IMR-90 (cell line): ENCODE results near the gene VPS39. TPM values are rescaled to one million over a fixed set of nuclear protein-coding genes. Genes with fewer than 3 reads are reported as not detected.

Source experiments
- ATAC-seq: fragments of 200-7000 bp; cut with Tn5 transposase; 2 replicates; pipeline ENCODE4 v1.9.1; 2020; ENCODE audit warnings: low read depth, mild to moderate bottlenecking, moderate library complexity
- BruUV-seq: library from RNA; stranded (reverse); fragments of 400-500 nt; replicated peaks from 2 replicates; lab custom pipeline; 2021; lab: Mats Ljungman, UMichigan
- CTCF ChIA-PET: fragments of 300-600 bp; formaldehyde crosslinking; extraction: SDS; loops from one replicate; lab custom pipeline; 2021; ENCODE audit warnings: antibody characterized with exemption; lab: Yijun Ruan, JAX
- POLR2A ChIA-PET: fragments of 300-600 bp; sonication (Branson Sonifier 250); formaldehyde crosslinking; loops from one replicate; lab custom pipeline; 2022; ENCODE audit warnings: antibody characterized with exemption; ENCODE audit not compliant: unreplicated experiment; lab: Charles Lee
- DNase-seq: peaks from one replicate; pipeline ENCODE4 v3.0.0; 2013
- H2AFZ ChIP-seq: replicated peaks from 2 replicates; pipeline ENCODE3; 2013; ENCODE audit warnings: low read length, mild to moderate bottlenecking; ENCODE audit not compliant: poor library complexity
- H2AK5ac ChIP-seq: 2 replicates; pipeline ENCODE4 v1.6.1; 2013; ENCODE audit warnings: low read depth, low read length, inconsistent platforms
- H2AK9ac ChIP-seq: replicated peaks from 2 replicates; pipeline ENCODE3; 2013; ENCODE audit warnings: mild to moderate bottlenecking, low read depth, low read length, moderate library complexity; ENCODE audit not compliant: poor library complexity
- H2BK120ac ChIP-seq: 2 replicates; pipeline ENCODE4 v1.6.1; 2013; ENCODE audit warnings: low read depth, low read length, inconsistent platforms
- H2BK15ac ChIP-seq: 3 replicates; pipeline ENCODE4 v1.6.1; 2013; ENCODE audit warnings: low read depth, low read length, inconsistent platforms
- H2BK20ac ChIP-seq: 2 replicates; pipeline ENCODE4 v1.6.1; 2013; ENCODE audit warnings: low read depth, mild to moderate bottlenecking, inconsistent platforms, low read length, moderate library complexity
- H2BK5ac ChIP-seq: 2 replicates; pipeline ENCODE4 v1.6.1; 2013; ENCODE audit warnings: mild to moderate bottlenecking, low read depth, low read length, inconsistent platforms; ENCODE audit not compliant: poor library complexity, severe bottlenecking
- H3K14ac ChIP-seq: replicated peaks from 2 replicates; pipeline ENCODE4 v1.6.1; 2013; ENCODE audit warnings: low read depth, low read length, inconsistent platforms
- H3K18ac ChIP-seq: 2 replicates; pipeline ENCODE4 v1.6.1; 2013; ENCODE audit warnings: low read depth, low read length, control low read depth
- H3K23ac ChIP-seq: 2 replicates; pipeline ENCODE4 v1.6.1; 2013; ENCODE audit warnings: low read depth, low read length, inconsistent platforms
- H3K27ac ChIP-seq: 2 replicates; pipeline ENCODE4 v1.5.1; 2013; ENCODE audit warnings: mild to moderate bottlenecking, control low read depth, low read length; ENCODE audit not compliant: insufficient read depth
- H3K27me3 ChIP-seq: 2 replicates; pipeline ENCODE4 v1.6.1; 2013; ENCODE audit warnings: low read length; ENCODE audit not compliant: control insufficient read depth, insufficient read depth
- H3K36me3 ChIP-seq: 2 replicates; pipeline ENCODE4 v1.6.1; 2013; ENCODE audit warnings: low read length, mixed read lengths; ENCODE audit not compliant: control insufficient read depth, insufficient read depth
- H3K4ac ChIP-seq: 2 replicates; pipeline ENCODE4 v1.6.1; 2013; ENCODE audit warnings: low read depth, low read length, inconsistent platforms
- H3K4me1 ChIP-seq: 2 replicates; pipeline ENCODE4 v1.6.1; 2013; ENCODE audit warnings: low read length, mixed read lengths; ENCODE audit not compliant: control insufficient read depth, insufficient read depth
- H3K4me2 ChIP-seq: 2 replicates; pipeline ENCODE4 v1.6.1; 2013; ENCODE audit warnings: low read depth, mild to moderate bottlenecking, control low read depth, low read length, moderate library complexity
- H3K4me3 ChIP-seq: 2 replicates; pipeline ENCODE4 v1.5.1; 2013; ENCODE audit warnings: low read depth, mild to moderate bottlenecking, control low read depth, low read length, moderate library complexity; ENCODE audit not compliant: insufficient read depth
- H3K56ac ChIP-seq: 2 replicates; pipeline ENCODE4 v1.6.1; 2013; ENCODE audit warnings: low read length, inconsistent platforms; ENCODE audit not compliant: insufficient read depth; ENCODE audit errors: extremely low read depth
- H3K79me1 ChIP-seq, 2 experiments: 2 replicates each; pipeline ENCODE4 v1.6.1; 2013; ENCODE audit warnings: low read length in 2 of 2, inconsistent platforms in 1 of 2, low read depth in 1 of 2
- H3K9ac ChIP-seq: 2 replicates; pipeline ENCODE4 v1.6.1; 2013; ENCODE audit warnings: low read depth, low read length, control low read depth
- H3K9me1 ChIP-seq: 2 replicates; pipeline ENCODE4 v1.6.1; 2013; ENCODE audit warnings: low read length, inconsistent platforms; ENCODE audit not compliant: insufficient read depth
- H3K9me3 ChIP-seq: 2 replicates; pipeline ENCODE4 v1.6.1; 2013; ENCODE audit warnings: low read length; ENCODE audit not compliant: control insufficient read depth, insufficient read depth
- H4K20me1 ChIP-seq: 2 replicates; pipeline ENCODE4 v1.6.1; 2013; ENCODE audit warnings: low read length, inconsistent platforms; ENCODE audit not compliant: insufficient read depth
- H4K5ac ChIP-seq: 2 replicates; pipeline ENCODE4 v1.6.1; 2013; ENCODE audit warnings: mild to moderate bottlenecking, low read depth, low read length, control low read depth
- H4K8ac ChIP-seq, 2 experiments: 2 replicates each; pipeline ENCODE4 v1.6.1; 2013; ENCODE audit warnings: low read depth in 2 of 2, low read length in 2 of 2, control low read depth in 1 of 2, inconsistent platforms in 1 of 2
- H4K91ac ChIP-seq: 2 replicates; pipeline ENCODE4 v1.6.1; 2013; ENCODE audit warnings: low read depth, low read length, inconsistent platforms; ENCODE audit not compliant: insufficient read depth
- BHLHE40 ChIP-seq: fragments of 150-350 bp; IDR thresholded peaks from 2 replicates; pipeline ENCODE4 v1.6.1; 2016; ENCODE audit warnings: mild to moderate bottlenecking, low read depth, low read length
- CEBPB ChIP-seq: IDR thresholded peaks from 2 replicates; pipeline ENCODE4 v1.6.1; 2012; ENCODE audit warnings: low read depth, low read length, improper control_type of control experiment
- CHD1 ChIP-seq: IDR thresholded peaks from 2 replicates; pipeline ENCODE4 v1.6.1; 2012; ENCODE audit warnings: low read depth, low read length, improper control_type of control experiment
- CTCF ChIP-seq: conservative IDR thresholded peaks from 2 replicates; pipeline ENCODE4 v1.5.1; 2012; ENCODE audit warnings: mild to moderate bottlenecking, low read depth, low read length, improper control_type of control experiment
- ELK1 ChIP-seq: fragments of 150-350 bp; IDR thresholded peaks from 2 replicates; pipeline ENCODE4 v1.6.1; 2016; ENCODE audit warnings: low read depth, mild to moderate bottlenecking, low read length, moderate library complexity, borderline replicate concordance
- FOS ChIP-seq: fragments of 150-350 bp; IDR thresholded peaks from 2 replicates; pipeline ENCODE4 v1.6.1; 2016; ENCODE audit warnings: low read depth, low read length
- MAFK ChIP-seq: IDR thresholded peaks from 2 replicates; pipeline ENCODE4 v1.6.1; 2012; ENCODE audit warnings: low read depth, low read length, improper control_type of control experiment
- MAZ ChIP-seq: IDR thresholded peaks from 2 replicates; pipeline ENCODE4 v1.6.1; 2012; ENCODE audit warnings: low read depth, mild to moderate bottlenecking, low read length, improper control_type of control experiment, moderate library complexity, borderline replicate concordance
- MXI1 ChIP-seq: IDR thresholded peaks from 2 replicates; pipeline ENCODE4 v1.6.1; 2012; ENCODE audit warnings: low read depth, mild to moderate bottlenecking, low read length, moderate library complexity, borderline replicate concordance
- NFE2L2 ChIP-seq: fragments of 150-350 bp; IDR thresholded peaks from 2 replicates; pipeline ENCODE4 v1.6.1; 2016; ENCODE audit warnings: low read depth, mild to moderate bottlenecking, low read length
- POLR2A ChIP-seq: IDR thresholded peaks from 2 replicates; pipeline ENCODE4 v1.6.1; 2012; ENCODE audit warnings: mild to moderate bottlenecking, low read depth, low read length
- RAD21 ChIP-seq: IDR thresholded peaks from 2 replicates; pipeline ENCODE4 v1.6.1; 2012; ENCODE audit warnings: low read length, improper control_type of control experiment
- RCOR1 ChIP-seq: IDR thresholded peaks from 2 replicates; pipeline ENCODE4 v1.6.1; 2012; ENCODE audit warnings: mild to moderate bottlenecking, low read length, improper control_type of control experiment; ENCODE audit not compliant: insufficient replicate concordance
- RFX5 ChIP-seq: IDR thresholded peaks from 2 replicates; pipeline ENCODE4 v1.8.0; 2012; ENCODE audit warnings: low read depth, mild to moderate bottlenecking, low read length, moderate library complexity
- SMC3 ChIP-seq: fragments of 150-350 bp; IDR thresholded peaks from 2 replicates; pipeline ENCODE4 v1.6.1; 2016; ENCODE audit warnings: low read depth, mild to moderate bottlenecking, antibody characterized with exemption, low read length, moderate library complexity
- USF2 ChIP-seq: fragments of 150-350 bp; IDR thresholded peaks from 2 replicates; pipeline ENCODE4 v1.6.1; 2017; ENCODE audit warnings: mild to moderate bottlenecking, antibody characterized with exemption, low read length, low read depth
- WGBS, 2 experiments: methylation state at CpG; one replicate each; pipeline versions ENCODE4 v1.1.5 to v1.1.7; 2013; ENCODE audit warnings: missing lambda C conversion rate in 2 of 2; ENCODE audit not compliant: insufficient read length in 1 of 2; ENCODE audit errors: extremely low coverage in 2 of 2; 5-methylcytosine and 5-hydroxymethylcytosine counted together
- dilution Hi-C: fragments of 300-500 bp; cut with HindIII; formaldehyde crosslinking; loops from one replicate; pipeline ENCODE4 v1.14.3; 2018; ENCODE audit warnings: low sequenced_read_pairs; ENCODE audit not compliant: unreplicated experiment
- in situ Hi-C: fragments of 300-500 bp; cut with MboI; formaldehyde crosslinking; loops from 3 replicates; pipeline ENCODE4 v1.14.3; 2019; ENCODE audit warnings: low sequenced_read_pairs, inconsistent platforms, mixed read lengths
- intact Hi-C: fragments of 100-400 bp; cut with micrococcal nuclease; formaldehyde crosslinking; loops from 2 replicates; pipeline ENCODE4 v1.10.0; 2022
- polyA plus RNA-seq, 3 experiments: library from polyadenylated mRNA; depleted of rRNA; stranded (reverse); fragments of >200 nt; gene quantifications; 2 replicates each; pipeline ENCODE4 v1.2.3, GENCODE V29; 2012; ENCODE audit warnings: low replicate concordance in 1 of 3
- total RNA-seq: library from RNA; depleted of rRNA; stranded (reverse); fragments of >200 nt; gene quantifications from 2 replicates; pipeline ENCODE4 v1.2.3, GENCODE V29; 2012

VPS39 gene
- total and polyA plus RNA-seq, 2 of the 4 experiments (the other 2 are of a cell fraction): 49.7 to 52.2 TPM

- Histone ChIP-seq H3K27ac (no peak overlapping the region), H3K9me1 (peaks cover 3% of the 10 kb centered on the region; the same call in 1 of the 2 replicates), H3K36me3 (peaks cover 40% of the 10 kb centered on the region), H3K4me1 (peaks cover 2% of the 10 kb centered on the region; the same call in 1 of the 2 replicates), H3K9ac (no peak overlapping the region), H4K20me1 (no peaks in the 10 kb centered on the region), H2AFZ (no peak overlapping the region), H4K5ac (no peak overlapping the region), H2BK20ac (no peak overlapping the region), H2AK9ac (no peak overlapping the region), H3K14ac (no peak overlapping the region), H2BK120ac (no peak overlapping the region), H3K23ac (no peak overlapping the region), H4K91ac (no peak overlapping the region), H3K79me1 (peaks cover 0 to 3% of the 10 kb centered on the region in 2 experiments; a peak in 3 of 4 replicates), H3K4me2 (no peak overlapping the region), H3K9me3 (no peaks in the 10 kb centered on the region), H2BK5ac (no peak overlapping the region), H3K4ac (no peak overlapping the region), H4K8ac (no peak overlapping the region), H3K4me3 (no peak overlapping the region), H3K56ac (no peak overlapping the region), H2AK5ac (no peak overlapping the region), H3K18ac (no peak overlapping the region), H3K27me3 (no peaks in the 10 kb centered on the region), H2BK15ac (no peak overlapping the region)
- dilution Hi-C loops (no loop called here), intact Hi-C loops (loop anchor here (5.0 kb wide), 1 partner anchor 42 kb away; no protein-coding TSS in a partner anchor), in situ Hi-C loops (no loop called here)
- ATAC-seq (no peak), DNase-seq (no peak)
- POLR2A ChIA-PET: no interaction called here
- TF ChIP-seq MAFK: no peak
- TF ChIP-seq FOS: no peak
- TF ChIP-seq SMC3: no peak
- TF ChIP-seq CEBPB: no peak
- no peak for TF ChIP-seq RCOR1
- no peak for TF ChIP-seq CHD1
- TF ChIP-seq USF2: no peak
- no peak for TF ChIP-seq RFX5
- no peak for TF ChIP-seq POLR2A
- no peak for TF ChIP-seq CTCF
- TF ChIP-seq MXI1: no peak
- no peak for TF ChIP-seq ELK1
- TF ChIP-seq NFE2L2: no peak
- TF ChIP-seq RAD21: no peak
- TF ChIP-seq BHLHE40: no peak
- TF ChIP-seq MAZ: no peak
- no TSS peak for BruUV-seq
- 100% methylated on average over 1 of the region's 1 CpG; no CpG with 5 or more reads in 1 of the 2 experiments for WGBS, 2 experiments
- CTCF ChIA-PET: interaction anchor here (0.6 kb wide), 1 partner anchor 43 kb away, joined by 7 read pairs; no protein-coding TSS in a partner anchor
Measured at GRCh38 chr15:42185801-42186200, 22.3 kb downstream of the VPS39 start.
